OCI-LY1 (cell line): ENCODE measurements around the gene MMP26.

Source experiments
- CTCF ChIP-seq: fragments of 200-600 bp; sonication (generic), shearing (Covaris generic); IDR thresholded peaks from 2 replicates; pipeline ENCODE4 v1.5.1; 2017; ENCODE audit warnings: mild to moderate bottlenecking, antibody characterized with exemption, low read length, moderate library complexity, mixed read lengths
- EZH2 ChIP-seq: fragments of 200-600 bp; sonication (generic), shearing (Covaris generic); IDR thresholded peaks from 2 replicates; pipeline ENCODE4 v1.8.0; 2017; ENCODE audit warnings: borderline replicate concordance, mixed run types, mild to moderate bottlenecking, antibody characterized with exemption, low read length, moderate library complexity, mixed read lengths

GRCh38 chr11:4695442-4695841 is 9.1 kb upstream of the MMP26 start:
- TF ChIP-seq CTCF (no peak), EZH2 (no peak)
